ENCODE results near the gene PRSS57.
"Not testable (repeated sequence)": the region's sequence is repeated elsewhere in the genome, so short reads cannot be mapped to it uniquely, and the experiment has no call there.

PRSS57 gene

GRCh38 chr19:676007-676338 is 19.3 kb downstream of the PRSS57 start:
- no peak overlapping the region for H2BK5ac ChIP-seq (ENCODE audit: low read depth, low read length, poor library complexity)
- no peak overlapping the region for H2AFZ ChIP-seq (ENCODE audit: insufficient read depth, low read length, poor library complexity)
- peak overlapping the region; percentile 24 for H3K4me2 ChIP-seq (ENCODE audit: low read length)
- no peak overlapping the region for H4K8ac ChIP-seq (ENCODE audit: low read depth, low read length)
- no peak overlapping the region for H2BK12ac ChIP-seq (ENCODE audit: low read length)
- no peak overlapping the region for H2AK5ac ChIP-seq (ENCODE audit: low read length)
- peaks cover 10% of the 10 kb centered on the region for H3K79me2 ChIP-seq (ENCODE audit: control insufficient read depth, insufficient read depth, low read length, poor library complexity)
- no peaks in the 10 kb centered on the region for H3K27me3 ChIP-seq (ENCODE audit: insufficient read depth, low read length)
- no peak overlapping the region for H4K12ac ChIP-seq (ENCODE audit: low read depth, low read length)
- DNase-seq: no peak
- H3K4ac ChIP-seq (ENCODE audit: low read depth, low read length): no peak overlapping the region
- peaks cover 13 to 25% of the 10 kb centered on the region in 2 experiments for H3K4me1 ChIP-seq (ENCODE audit: control insufficient read depth in 1 of 2, insufficient read depth in 2 of 2, low read length in 2 of 2)
- peaks cover 3% of the 10 kb centered on the region for H3K9me3 ChIP-seq (ENCODE audit: insufficient read depth, low read depth, low read length)
- peak overlapping the region; percentile 15 for H4K91ac ChIP-seq (ENCODE audit: low read depth, low read length)
- H3K23ac ChIP-seq (ENCODE audit: low read length): no peak overlapping the region
- H3K18ac ChIP-seq (ENCODE audit: low read length): no peak overlapping the region
- no peaks in the 10 kb centered on the region for H3K36me3 ChIP-seq (ENCODE audit: control insufficient read depth in 1 of 2, insufficient read depth in 2 of 2, low read length in 2 of 2)
- whole genome bisulfite sequencing (ENCODE audit: extremely low coverage, insufficient coverage, insufficient read length): no CpG with 5 or more reads among the region's 31 CpGs
- no peak overlapping the region for H3K27ac ChIP-seq (ENCODE audit: low read depth, low read length)
- H3K79me1 ChIP-seq (ENCODE audit: low read length): peaks cover 17% of the 10 kb centered on the region
- no peak overlapping the region for H3K9ac ChIP-seq (ENCODE audit: low read length)
- H3K14ac ChIP-seq (ENCODE audit: low read length): no peak overlapping the region
- H2BK120ac ChIP-seq (ENCODE audit: insufficient read depth, low read length, poor library complexity): no peak overlapping the region
- no peak overlapping the region for H3K4me3 ChIP-seq (ENCODE audit: low read depth, low read length)

GRCh38 chr19:674282-675151 is 20.7 kb downstream of the PRSS57 start:
- Histone ChIP-seq H3K9ac (ENCODE audit: low read length) (no peak overlapping the region), H4K8ac (ENCODE audit: low read depth, low read length) (no peak overlapping the region), H3K4me2 (ENCODE audit: low read length) (no peak overlapping the region), H2BK5ac (ENCODE audit: low read depth, low read length, poor library complexity) (no peak overlapping the region), H2BK12ac (ENCODE audit: low read length) (no peak overlapping the region), H3K14ac (ENCODE audit: low read length) (no peak overlapping the region), H3K23ac (ENCODE audit: low read length) (no peak overlapping the region), H3K79me2 (ENCODE audit: control insufficient read depth, insufficient read depth, low read length, poor library complexity) (peaks cover 4% of the 10 kb centered on the region), H4K12ac (ENCODE audit: low read depth, low read length) (no peak overlapping the region), H3K27ac (ENCODE audit: low read depth, low read length) (no peak overlapping the region), H3K9me3 (ENCODE audit: insufficient read depth, low read depth, low read length) (peaks cover 3% of the 10 kb centered on the region), H3K36me3 (ENCODE audit: control insufficient read depth in 1 of 2, insufficient read depth in 2 of 2, low read length in 2 of 2) (no peaks in the 10 kb centered on the region), H2AK5ac (ENCODE audit: low read length) (no peak overlapping the region), H3K4me3 (ENCODE audit: low read depth, low read length) (no peak overlapping the region), H2BK120ac (ENCODE audit: insufficient read depth, low read length, poor library complexity) (no peak overlapping the region), H3K18ac (ENCODE audit: low read length) (no peak overlapping the region), H3K4me1 (ENCODE audit: control insufficient read depth in 1 of 2, insufficient read depth in 2 of 2, low read length in 2 of 2) (peaks cover 13 to 25% of the 10 kb centered on the region in 2 experiments), H3K27me3 (ENCODE audit: insufficient read depth, low read length) (no peaks in the 10 kb centered on the region), H2AFZ (ENCODE audit: insufficient read depth, low read length, poor library complexity) (no peak overlapping the region), H4K91ac (ENCODE audit: low read depth, low read length) (no peak overlapping the region), H3K4ac (ENCODE audit: low read depth, low read length) (no peak overlapping the region), H3K79me1 (ENCODE audit: low read length) (peaks cover 10% of the 10 kb centered on the region)
- no CpG with 5 or more reads among the region's 38 CpGs for WGBS (ENCODE audit: extremely low coverage, insufficient coverage, insufficient read length)
- DNase-seq: no peak

- H3K79me2 ChIP-seq (ENCODE audit: control insufficient read depth, insufficient read depth, low read length, poor library complexity): no peaks in the 10 kb centered on the region
- no peak overlapping the region for H2AFZ ChIP-seq (ENCODE audit: insufficient read depth, low read length, poor library complexity)
- H3K14ac ChIP-seq (ENCODE audit: low read length): no peak overlapping the region
- H3K4me2 ChIP-seq (ENCODE audit: low read length): no peak overlapping the region
- DNase-seq: peak; percentile 71 to 80
- H2BK120ac ChIP-seq (ENCODE audit: insufficient read depth, low read length, poor library complexity): no peak overlapping the region
- H3K9ac ChIP-seq (ENCODE audit: low read length): no peak overlapping the region
- H3K18ac ChIP-seq (ENCODE audit: low read length): no peak overlapping the region
- H2BK12ac ChIP-seq (ENCODE audit: low read length): no peak overlapping the region
- H3K4ac ChIP-seq (ENCODE audit: low read depth, low read length): no peak overlapping the region
- no peak overlapping the region for H3K23ac ChIP-seq (ENCODE audit: low read length)
- H3K36me3 ChIP-seq (ENCODE audit: control insufficient read depth in 1 of 2, insufficient read depth in 2 of 2, low read length in 2 of 2): no peaks in the 10 kb centered on the region
- WGBS (ENCODE audit: extremely low coverage, insufficient coverage, insufficient read length): no CpG with 5 or more reads among the region's 9 CpGs
- no peak overlapping the region for H2AK5ac ChIP-seq (ENCODE audit: low read length)
- no peak overlapping the region for H3K27ac ChIP-seq (ENCODE audit: low read depth, low read length)
- no peak overlapping the region for H3K4me3 ChIP-seq (ENCODE audit: low read depth, low read length)
- no peaks in the 10 kb centered on the region for H3K27me3 ChIP-seq (ENCODE audit: insufficient read depth, low read length)
- no peak overlapping the region for H4K8ac ChIP-seq (ENCODE audit: low read depth, low read length)
- no peak overlapping the region for H4K91ac ChIP-seq (ENCODE audit: low read depth, low read length)
- no peaks in the 10 kb centered on the region for H3K79me1 ChIP-seq (ENCODE audit: low read length)
- H3K9me3 ChIP-seq (ENCODE audit: insufficient read depth, low read depth, low read length): peaks cover 8% of the 10 kb centered on the region
- H3K4me1 ChIP-seq (ENCODE audit: control insufficient read depth in 1 of 2, insufficient read depth in 2 of 2, low read length in 2 of 2): peaks cover 0 to 2% of the 10 kb centered on the region in 2 experiments
- H2BK5ac ChIP-seq (ENCODE audit: low read depth, low read length, poor library complexity): no peak overlapping the region
- H4K12ac ChIP-seq (ENCODE audit: low read depth, low read length): no peak overlapping the region
Observed at GRCh38 chr19:670609-671075, 24.6 kb downstream of the PRSS57 start.

GRCh38 chr19:668675-669434 is 26.4 kb downstream of the PRSS57 start:
- H2BK5ac ChIP-seq (ENCODE audit: low read depth, low read length, poor library complexity); H4K91ac ChIP-seq (ENCODE audit: low read depth, low read length); H3K36me3 ChIP-seq (ENCODE audit: control insufficient read depth in 1 of 2, insufficient read depth in 2 of 2, low read length in 2 of 2); H2AK5ac ChIP-seq (ENCODE audit: low read length); H3K18ac ChIP-seq (ENCODE audit: low read length); H3K79me2 ChIP-seq (ENCODE audit: control insufficient read depth, insufficient read depth, low read length, poor library complexity); H2BK12ac ChIP-seq (ENCODE audit: low read length); H3K9ac ChIP-seq (ENCODE audit: low read length); H3K4me1 ChIP-seq (ENCODE audit: control insufficient read depth in 1 of 2, insufficient read depth in 2 of 2, low read length in 2 of 2); H3K23ac ChIP-seq (ENCODE audit: low read length); H3K9me3 ChIP-seq (ENCODE audit: insufficient read depth, low read depth, low read length); H3K27me3 ChIP-seq (ENCODE audit: insufficient read depth, low read length); H4K12ac ChIP-seq (ENCODE audit: low read depth, low read length); H2AFZ ChIP-seq (ENCODE audit: insufficient read depth, low read length, poor library complexity); H3K4ac ChIP-seq (ENCODE audit: low read depth, low read length); H3K27ac ChIP-seq (ENCODE audit: low read depth, low read length); H3K4me3 ChIP-seq (ENCODE audit: low read depth, low read length); H3K79me1 ChIP-seq (ENCODE audit: low read length); H2BK120ac ChIP-seq (ENCODE audit: insufficient read depth, low read length, poor library complexity); H4K8ac ChIP-seq (ENCODE audit: low read depth, low read length); H3K14ac ChIP-seq (ENCODE audit: low read length); H3K4me2 ChIP-seq (ENCODE audit: low read length): not testable (repeated sequence)
- peak; percentile 79 to 94 for DNase-seq
- WGBS (ENCODE audit: extremely low coverage, insufficient coverage, insufficient read length): no CpG with 5 or more reads among the region's 12 CpGs
